COR-L47 (cell line): ENCODE data around the gene LARP4B.
A peak's percentile ranks its signal among the peaks of the same experiment; 100 is the strongest.
"Not testable (repeated sequence)": the region's sequence is repeated elsewhere in the genome, so short reads cannot be mapped to it uniquely, and the experiment has no call there.

ENCODE experiments used
- DNase-seq: peaks from one replicate; lab custom pipeline; 2025; lab: John Stamatoyannopoulos, UW

LARP4B gene

GRCh38 chr10:786633-787474 is 144.7 kb downstream of the LARP4B start:
- DNase-seq, result no peak

- DNase-seq, result no peak
These were observed 145.7 kb downstream of the LARP4B start for GRCh38 chr10:785861-786214.

GRCh38 chr10:785089-785860 is 146.2 kb downstream of the LARP4B start:
- no peak for DNase-seq

GRCh38 chr10:784403-785088 is 147.0 kb downstream of the LARP4B start:
- peak; percentile 37 for DNase-seq

GRCh38 chr10:782751-783648 is 148.5 kb downstream of the LARP4B start:
- no peak for DNase-seq

GRCh38 chr10:780536-781524 is 150.7 kb downstream of the LARP4B start:
- DNase-seq, result no peak

GRCh38 chr10:778626-779330 is 152.7 kb downstream of the LARP4B start:
- no peak for DNase-seq

GRCh38 chr10:777913-778479 is 153.5 kb downstream of the LARP4B start:
- DNase-seq, result no peak

GRCh38 chr10:776772-777171 is 154.7 kb downstream of the LARP4B start:
- no peak for DNase-seq

GRCh38 chr10:775245-776075 is 156.0 kb downstream of the LARP4B start:
- no peak for DNase-seq

- DNase-seq, result no peak
These were observed 156.8 kb downstream of the LARP4B start for GRCh38 chr10:774661-775244.

GRCh38 chr10:774223-774622 is 157.3 kb downstream of the LARP4B start:
- DNase-seq, result no peak

GRCh38 chr10:773562-774161 is 157.8 kb downstream of the LARP4B start:
- DNase-seq, result no peak

GRCh38 chr10:772227-772637 is 159.3 kb downstream of the LARP4B start:
- DNase-seq, result no peak

GRCh38 chr10:771647-772046 is 159.9 kb downstream of the LARP4B start:
- no peak for DNase-seq

- DNase-seq, result no peak
These were observed 160.5 kb downstream of the LARP4B start for GRCh38 chr10:770975-771374.

GRCh38 chr10:770048-770712 is 161.3 kb downstream of the LARP4B start:
- not testable (repeated sequence) for DNase-seq
